Testis (tissue), 2 donors: Measurements from ENCODE around the gene STAT4.

Experiments
- POLR2A ChIP-seq: fragments of 450-650 bp; IDR thresholded peaks from one replicate; pipeline ENCODE4 v1.6.1; 2017; ENCODE audit warnings: antibody characterized with exemption, mild to moderate bottlenecking, moderate library complexity
- TF ChIP-seq, protein P1 (sequence below), 3 experiments: fragments of 450-650 bp in 2 of 3; fragments of 200-600 bp in 1 of 3; sonication (generic) in 1 of 3; IDR thresholded peaks; one replicate each; pipeline ENCODE4 v1.5.1; 2016 to 2019; ENCODE audit warnings: antibody characterized with exemption in 3 of 3, mild to moderate bottlenecking in 2 of 3, moderate library complexity in 1 of 3

DNA sequence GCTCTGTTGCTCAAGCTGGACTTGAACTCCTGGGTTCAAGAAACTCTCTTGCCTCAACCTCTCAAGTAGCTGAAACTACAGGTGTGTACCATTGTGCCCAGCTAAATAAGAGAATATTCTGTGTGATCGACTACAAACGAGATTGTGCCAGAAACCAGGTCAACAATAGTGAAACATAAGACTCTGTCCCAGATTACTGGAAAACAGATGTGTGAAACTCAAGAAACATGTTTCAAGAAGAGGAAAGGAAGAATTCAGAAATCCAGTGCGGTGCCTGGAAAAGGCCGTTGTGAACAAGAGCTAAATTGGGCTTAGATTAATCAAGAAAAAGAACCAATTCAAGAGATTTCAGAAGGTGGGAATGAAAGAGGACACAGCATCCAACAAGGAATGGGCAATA is 113.4 kb downstream of the STAT4 start:
- TF ChIP-seq, protein P1, sequence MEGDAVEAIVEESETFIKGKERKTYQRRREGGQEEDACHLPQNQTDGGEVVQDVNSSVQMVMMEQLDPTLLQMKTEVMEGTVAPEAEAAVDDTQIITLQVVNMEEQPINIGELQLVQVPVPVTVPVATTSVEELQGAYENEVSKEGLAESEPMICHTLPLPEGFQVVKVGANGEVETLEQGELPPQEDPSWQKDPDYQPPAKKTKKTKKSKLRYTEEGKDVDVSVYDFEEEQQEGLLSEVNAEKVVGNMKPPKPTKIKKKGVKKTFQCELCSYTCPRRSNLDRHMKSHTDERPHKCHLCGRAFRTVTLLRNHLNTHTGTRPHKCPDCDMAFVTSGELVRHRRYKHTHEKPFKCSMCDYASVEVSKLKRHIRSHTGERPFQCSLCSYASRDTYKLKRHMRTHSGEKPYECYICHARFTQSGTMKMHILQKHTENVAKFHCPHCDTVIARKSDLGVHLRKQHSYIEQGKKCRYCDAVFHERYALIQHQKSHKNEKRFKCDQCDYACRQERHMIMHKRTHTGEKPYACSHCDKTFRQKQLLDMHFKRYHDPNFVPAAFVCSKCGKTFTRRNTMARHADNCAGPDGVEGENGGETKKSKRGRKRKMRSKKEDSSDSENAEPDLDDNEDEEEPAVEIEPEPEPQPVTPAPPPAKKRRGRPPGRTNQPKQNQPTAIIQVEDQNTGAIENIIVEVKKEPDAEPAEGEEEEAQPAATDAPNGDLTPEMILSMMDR (IDR thresholded peaks at IDR 0.05): no peak
- TF ChIP-seq POLR2A: no peak
